Measurements from ENCODE around the gene CMPK1. TPM values are rescaled to one million over a fixed set of nuclear protein-coding genes. Genes with fewer than 3 reads are reported as not detected.

CMPK1 gene
- total RNA-seq, 1 experiment from 2014 or later = 28.7 TPM

DNA sequence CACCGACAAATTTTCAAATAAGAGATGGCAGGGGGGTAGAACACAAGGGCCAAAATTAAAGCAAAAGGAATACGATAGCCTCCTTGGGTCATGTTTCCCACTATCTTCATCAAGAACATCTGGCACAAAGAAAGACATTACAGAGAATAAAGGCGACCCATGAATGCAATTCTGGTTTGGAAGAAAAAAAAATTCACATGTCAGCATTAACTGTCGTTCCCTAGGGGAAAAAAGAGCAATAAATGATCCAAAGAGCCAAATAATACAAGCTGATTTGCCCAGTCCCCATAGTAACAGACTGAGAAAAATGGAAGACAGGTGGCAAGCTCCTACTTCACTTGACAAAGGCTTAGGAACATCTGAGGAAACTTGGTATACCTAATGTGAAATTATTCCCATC lies 24.2 kb upstream of the CMPK1 start:
- TF ChIP-seq, protein P1, sequence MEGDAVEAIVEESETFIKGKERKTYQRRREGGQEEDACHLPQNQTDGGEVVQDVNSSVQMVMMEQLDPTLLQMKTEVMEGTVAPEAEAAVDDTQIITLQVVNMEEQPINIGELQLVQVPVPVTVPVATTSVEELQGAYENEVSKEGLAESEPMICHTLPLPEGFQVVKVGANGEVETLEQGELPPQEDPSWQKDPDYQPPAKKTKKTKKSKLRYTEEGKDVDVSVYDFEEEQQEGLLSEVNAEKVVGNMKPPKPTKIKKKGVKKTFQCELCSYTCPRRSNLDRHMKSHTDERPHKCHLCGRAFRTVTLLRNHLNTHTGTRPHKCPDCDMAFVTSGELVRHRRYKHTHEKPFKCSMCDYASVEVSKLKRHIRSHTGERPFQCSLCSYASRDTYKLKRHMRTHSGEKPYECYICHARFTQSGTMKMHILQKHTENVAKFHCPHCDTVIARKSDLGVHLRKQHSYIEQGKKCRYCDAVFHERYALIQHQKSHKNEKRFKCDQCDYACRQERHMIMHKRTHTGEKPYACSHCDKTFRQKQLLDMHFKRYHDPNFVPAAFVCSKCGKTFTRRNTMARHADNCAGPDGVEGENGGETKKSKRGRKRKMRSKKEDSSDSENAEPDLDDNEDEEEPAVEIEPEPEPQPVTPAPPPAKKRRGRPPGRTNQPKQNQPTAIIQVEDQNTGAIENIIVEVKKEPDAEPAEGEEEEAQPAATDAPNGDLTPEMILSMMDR (conservative IDR thresholded peaks at IDR 0.05) = no peak
- Mint-ChIP-seq H3K27ac (no peak overlapping the region), H3K4me1 (peaks cover 20 to 27% of the 10 kb centered on the region in 2 experiments), H3K9me3 (no peaks in the 10 kb centered on the region), H3K36me3 (ENCODE audit: insufficient read depth in 1 of 3, low read depth in 3 of 3) (peaks cover 10 to 39% (median 35%) of the 10 kb centered on the region in 3 experiments; a peak in 6 of 7 replicates), H3K4me3 (no peak overlapping the region), H3K27me3 (ENCODE audit: low read depth) (no peaks in the 10 kb centered on the region; the same call in 1 of the 2 replicates)
- no peak overlapping the region for H2BK5ac ChIP-seq (ENCODE audit: insufficient read length, low read length)
- no peaks in the 10 kb centered on the region; the same call in 1 of the 2 replicates for H3K4me1 ChIP-seq (ENCODE audit: insufficient read depth, low read length)
- H3K9ac ChIP-seq (ENCODE audit: extremely low read depth, insufficient read length, low read length) = no peak overlapping the region
- no peak overlapping the region for H2AFZ ChIP-seq (ENCODE audit: low read length)
- H2AK5ac ChIP-seq (ENCODE audit: insufficient read length, low read length) = no peak overlapping the region
- no peak overlapping the region for H3T11ph ChIP-seq (ENCODE audit: low read length)
- H3K18ac ChIP-seq (ENCODE audit: insufficient read length, low read depth, low read length) = no peak overlapping the region
- no peak overlapping the region for H2BK12ac ChIP-seq (ENCODE audit: insufficient read length, low read depth, low read length)
- H4K91ac ChIP-seq (ENCODE audit: insufficient read length, low read depth, low read length) = no peak overlapping the region
- peaks cover 10% of the 10 kb centered on the region; the same call in 1 of the 2 replicates for H3K79me2 ChIP-seq (ENCODE audit: insufficient read depth, low read length)
- H4K20me1 ChIP-seq (ENCODE audit: control insufficient read depth, insufficient read depth, insufficient read length) = no peaks in the 10 kb centered on the region
- H2BK120ac ChIP-seq (ENCODE audit: low read depth, low read length, poor library complexity, severe bottlenecking) = no peak overlapping the region
- WGBS (ENCODE audit: extremely low coverage, insufficient read length, low lambda C conversion rate) = no CpG with 5 or more reads among the region's 4 CpGs
- H3K23me2 ChIP-seq (ENCODE audit: insufficient read length, low read depth, low read length, poor library complexity, severe bottlenecking) = peaks cover 3% of the 10 kb centered on the region
- no peak overlapping the region for H3K4me2 ChIP-seq (ENCODE audit: insufficient read depth, insufficient read length, low read length)
- H2BK15ac ChIP-seq (ENCODE audit: low read depth, low read length) = no peak overlapping the region
- no peak overlapping the region for H3K56ac ChIP-seq (ENCODE audit: insufficient read length, low read depth, low read length)
- DNase-seq = no peak
- H3K27me3 ChIP-seq (ENCODE audit: insufficient read depth, low read length) = no peaks in the 10 kb centered on the region
- H3K27ac ChIP-seq (ENCODE audit: insufficient read length, low read depth, low read length) = no peak overlapping the region
- H3K23ac ChIP-seq (ENCODE audit: insufficient read length, low read depth, low read length) = no peak overlapping the region
- H3K4ac ChIP-seq (ENCODE audit: low read depth, low read length) = no peak overlapping the region
- no peak overlapping the region for H4K5ac ChIP-seq (ENCODE audit: insufficient read length, low read depth, low read length)
- no peak overlapping the region for H4K8ac ChIP-seq (replicated peaks; ENCODE audit: insufficient read length, low read depth, low read length)
- no peak overlapping the region for H3K14ac ChIP-seq (ENCODE audit: insufficient read depth, low read length)
- H3K9me3 ChIP-seq (ENCODE audit: control insufficient read depth, low read depth, low read length) = no peaks in the 10 kb centered on the region
- H2BK20ac ChIP-seq (ENCODE audit: low read depth, low read length, poor library complexity, severe bottlenecking) = no peak overlapping the region
- no peaks in the 10 kb centered on the region for H3K79me1 ChIP-seq (ENCODE audit: insufficient read depth, low read depth, low read length, poor library complexity, severe bottlenecking)

Data from H9 (cell line).